ENCODE data around the gene TERT.
"Not testable (repeated sequence)": the region's sequence is repeated elsewhere in the genome, so short reads cannot be mapped to it uniquely, and the experiment has no call there.

The TERT gene

GRCh38 chr5:1294835-1295649 lies at the start of gene TERT:
TERT (minus strand) TSS chr5:1295068; CDS start chr5:1294989, 79 bp downstream.
- DNase-seq: peak in 1 of 3 experiments; percentile 77

GRCh38 chr5:1343931-1344901 lies 49.3 kb upstream of the TERT start:
- peak in 2 of 3 experiments; percentile 73 to 74 for DNase-seq

- no peak for DNase-seq
These were observed 48.5 kb upstream of the TERT start for GRCh38 chr5:1343315-1343751.

- DNase-seq: not testable (repeated sequence)
These were observed 47.8 kb upstream of the TERT start for GRCh38 chr5:1342711-1343110.

GRCh38 chr5:1342268-1342667 lies 47.4 kb upstream of the TERT start:
- DNase-seq: no peak

GRCh38 chr5:1341863-1342262 lies 47.0 kb upstream of the TERT start:
- DNase-seq: no peak

- DNase-seq: not testable (repeated sequence)
These were observed 44.9 kb upstream of the TERT start for GRCh38 chr5:1339818-1340210.

- not testable (repeated sequence) for DNase-seq
These were observed 44.4 kb upstream of the TERT start for GRCh38 chr5:1339139-1339817.

GRCh38 chr5:1338506-1339070 lies 43.7 kb upstream of the TERT start:
- no peak for DNase-seq

- no peak for DNase-seq
These were observed 43.3 kb upstream of the TERT start for GRCh38 chr5:1338196-1338490.

GRCh38 chr5:1337489-1338195 lies 42.8 kb upstream of the TERT start:
- DNase-seq: no peak

- no peak for DNase-seq
These were observed 42.1 kb upstream of the TERT start for GRCh38 chr5:1336749-1337488.

- DNase-seq: no peak
These were observed 41.3 kb upstream of the TERT start for GRCh38 chr5:1336106-1336561.

- DNase-seq: no peak
These were observed 40.8 kb upstream of the TERT start for GRCh38 chr5:1335540-1336095.

- DNase-seq: no peak
These were observed 40.1 kb upstream of the TERT start for GRCh38 chr5:1334831-1335539.

GRCh38 chr5:1333986-1334385 lies 39.1 kb upstream of the TERT start:
- no peak for DNase-seq

- not testable (repeated sequence) for DNase-seq
These were observed 38.4 kb upstream of the TERT start for GRCh38 chr5:1333286-1333685.

GRCh38 chr5:1332461-1333001 lies 37.7 kb upstream of the TERT start:
- DNase-seq: no peak

- no peak for DNase-seq
These were observed 37.1 kb upstream of the TERT start for GRCh38 chr5:1331861-1332405.
